OCI-M1 (cell line): Measurements from ENCODE around the gene GGA2.
"Not testable (repeated sequence)": the region's sequence is repeated elsewhere in the genome, so short reads cannot be mapped to it uniquely, and the experiment has no call there.

Experiments used
- DNase-seq: peaks from one replicate; lab custom pipeline; 2025; lab: John Stamatoyannopoulos, UW

GGA2 gene

DNA sequence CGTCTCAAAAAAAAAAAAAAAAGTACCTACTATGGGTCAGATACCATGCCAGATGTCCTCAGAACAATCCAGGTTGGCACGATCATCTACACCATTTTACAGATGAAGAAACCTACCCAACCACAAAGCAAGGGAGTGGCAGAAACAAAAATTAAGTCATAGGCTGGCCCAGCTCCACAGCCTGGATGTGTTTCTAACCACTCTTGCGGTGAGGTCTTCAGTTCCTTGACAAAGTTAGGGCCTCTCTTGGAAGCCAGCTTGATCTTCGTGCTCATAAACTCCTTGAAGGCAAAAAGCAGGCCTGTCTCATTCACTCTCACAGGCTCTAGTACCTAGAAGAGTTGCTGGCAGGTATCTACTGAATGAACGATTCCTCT is 6.2 kb downstream of the GGA2 start:
- DNase-seq: no peak

DNA sequence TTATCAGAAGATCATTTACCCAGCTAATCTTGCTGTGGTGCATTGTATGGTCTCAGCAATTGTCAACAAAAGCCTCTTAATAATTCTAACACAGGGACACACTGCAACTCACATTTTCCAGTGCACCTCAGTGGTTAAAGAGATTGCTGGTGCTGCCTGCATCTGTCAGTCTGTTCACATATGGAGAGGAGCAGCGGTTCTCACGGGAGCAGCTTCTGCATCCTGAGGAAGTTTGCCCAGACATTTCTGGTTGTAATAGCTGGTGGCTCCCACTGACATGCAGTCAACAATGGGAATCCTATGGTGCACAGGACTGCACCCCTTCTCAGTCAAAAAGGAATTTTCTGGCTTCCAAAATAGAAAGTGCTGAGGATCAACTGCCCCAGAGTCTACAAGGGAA is 7.8 kb downstream of the GGA2 start:
- peak; percentile 18 for DNase-seq

DNA sequence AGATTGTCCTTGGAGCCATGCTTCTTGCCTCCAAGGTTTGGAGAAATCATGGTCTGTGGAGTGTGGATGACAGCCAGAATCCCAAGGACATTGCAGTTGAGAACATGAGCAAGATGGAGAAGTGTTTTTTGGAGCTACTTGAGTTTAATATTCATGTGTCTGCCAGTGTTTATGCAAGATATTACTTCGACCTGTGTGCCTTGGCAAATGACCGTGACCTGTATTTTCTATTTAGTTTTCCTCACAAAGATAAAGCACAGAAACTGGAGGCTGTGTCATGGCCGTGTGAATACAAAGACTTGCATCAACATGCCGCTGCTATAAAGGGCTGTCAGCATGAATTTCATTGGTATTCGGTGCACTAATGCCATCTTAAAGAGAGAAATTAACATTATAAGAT is 9.0 kb downstream of the GGA2 start:
- DNase-seq: no peak

DNA sequence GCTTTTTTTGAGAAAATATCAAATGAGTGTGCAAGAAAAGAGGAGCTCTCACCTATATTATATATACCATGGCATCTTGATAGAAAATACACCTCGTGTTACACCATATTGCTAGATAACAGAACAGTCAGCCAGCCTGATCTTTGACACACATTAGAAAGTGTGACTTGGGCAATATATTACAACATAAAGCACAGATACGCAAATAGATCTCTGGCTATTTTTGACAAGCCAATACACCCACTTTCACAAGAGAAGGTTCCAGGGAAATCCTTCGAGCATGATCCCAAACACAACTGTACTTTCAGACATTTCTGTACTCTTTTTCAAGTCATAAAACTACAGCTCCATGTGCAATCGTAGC is 9.4 kb downstream of the GGA2 start:
- no peak for DNase-seq

DNA sequence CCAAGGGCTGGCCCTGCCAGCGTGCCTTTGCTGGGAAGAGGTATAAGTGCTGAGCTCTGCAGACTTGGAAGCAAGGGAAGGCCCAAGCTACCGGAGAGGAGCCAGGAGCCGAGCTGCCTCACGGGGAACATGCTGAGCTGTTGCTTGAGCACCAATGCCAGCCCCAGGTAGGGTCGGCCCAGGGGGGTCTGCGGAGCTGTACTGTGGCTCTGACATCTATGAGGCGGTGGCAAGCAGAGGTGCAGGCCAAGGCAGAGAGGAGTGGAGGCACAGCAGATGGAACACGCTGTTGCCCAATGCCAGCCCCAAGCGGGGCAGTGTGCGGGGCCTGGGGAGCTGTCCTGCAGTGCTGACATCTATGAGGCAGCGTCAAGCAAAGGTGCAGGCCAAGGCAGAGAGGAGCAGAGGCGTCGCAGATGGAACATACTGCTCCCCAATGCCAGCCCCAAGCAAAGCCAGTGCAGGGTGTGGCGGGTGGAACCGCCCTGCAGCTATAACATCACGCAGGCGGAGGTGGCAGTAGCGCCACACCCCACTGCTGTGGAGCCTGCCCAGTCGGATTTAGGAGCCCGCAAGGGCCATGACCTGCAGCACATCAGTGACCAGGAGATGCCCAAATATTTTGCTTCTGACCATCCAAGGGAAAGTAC is 10.0 kb downstream of the GGA2 start:
- DNase-seq: no peak

DNA sequence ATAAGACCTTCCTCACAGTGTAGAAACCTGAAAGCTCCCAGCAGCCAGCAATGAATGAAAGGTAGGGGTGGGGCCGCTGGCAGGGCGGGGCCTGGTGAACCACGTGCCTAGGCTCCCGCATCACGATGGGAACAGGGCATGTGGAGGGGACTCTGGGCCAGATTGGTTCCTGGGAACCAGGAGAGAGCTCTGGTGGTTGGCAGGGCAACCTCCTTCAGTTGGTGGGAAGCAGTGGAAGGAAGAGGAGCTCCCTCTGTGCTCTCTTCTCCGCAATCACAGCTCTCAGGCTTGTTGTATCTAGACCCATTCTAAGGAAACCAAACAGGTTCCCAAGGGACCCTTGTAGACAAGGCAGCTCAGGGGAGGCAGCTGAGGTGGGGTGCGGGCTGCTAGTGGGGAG is 10.5 kb downstream of the GGA2 start:
- DNase-seq: no peak

DNA sequence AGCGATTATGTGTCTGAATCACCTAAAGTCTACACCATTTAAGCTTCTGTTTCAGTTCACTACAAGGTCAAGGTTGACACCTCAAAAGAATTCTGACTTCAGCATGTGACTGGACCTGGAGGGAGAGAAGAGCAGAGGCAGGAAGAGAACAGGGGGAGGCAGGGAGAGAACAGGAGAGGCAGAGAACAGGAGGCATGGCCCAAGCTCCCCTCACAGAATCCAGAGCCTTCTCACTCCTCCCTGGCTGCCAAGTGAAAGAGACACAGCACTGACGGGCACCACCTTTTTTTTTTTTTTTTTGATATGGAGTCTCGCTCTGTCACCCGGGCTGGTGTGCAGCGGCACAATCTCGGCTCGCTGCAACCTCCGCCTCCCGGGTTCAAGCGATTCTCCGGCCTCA is 11.4 kb downstream of the GGA2 start:
- no peak for DNase-seq

DNA sequence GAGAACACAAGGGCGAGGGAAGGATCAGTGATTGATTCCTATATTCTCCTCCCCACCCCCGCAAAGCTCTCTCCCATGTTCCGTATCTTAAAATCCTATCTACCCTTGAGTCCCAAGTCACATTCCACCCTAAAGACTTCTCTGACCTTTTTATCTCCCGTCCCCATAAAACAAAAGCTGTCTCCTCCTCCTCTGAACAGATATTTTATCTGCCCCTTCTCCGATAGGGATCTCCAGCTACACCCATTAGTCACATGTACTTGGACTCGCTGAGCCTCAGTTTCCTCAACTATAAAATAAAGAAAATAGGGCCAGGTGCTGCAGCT is 12.8 kb downstream of the GGA2 start:
- no peak for DNase-seq

DNA sequence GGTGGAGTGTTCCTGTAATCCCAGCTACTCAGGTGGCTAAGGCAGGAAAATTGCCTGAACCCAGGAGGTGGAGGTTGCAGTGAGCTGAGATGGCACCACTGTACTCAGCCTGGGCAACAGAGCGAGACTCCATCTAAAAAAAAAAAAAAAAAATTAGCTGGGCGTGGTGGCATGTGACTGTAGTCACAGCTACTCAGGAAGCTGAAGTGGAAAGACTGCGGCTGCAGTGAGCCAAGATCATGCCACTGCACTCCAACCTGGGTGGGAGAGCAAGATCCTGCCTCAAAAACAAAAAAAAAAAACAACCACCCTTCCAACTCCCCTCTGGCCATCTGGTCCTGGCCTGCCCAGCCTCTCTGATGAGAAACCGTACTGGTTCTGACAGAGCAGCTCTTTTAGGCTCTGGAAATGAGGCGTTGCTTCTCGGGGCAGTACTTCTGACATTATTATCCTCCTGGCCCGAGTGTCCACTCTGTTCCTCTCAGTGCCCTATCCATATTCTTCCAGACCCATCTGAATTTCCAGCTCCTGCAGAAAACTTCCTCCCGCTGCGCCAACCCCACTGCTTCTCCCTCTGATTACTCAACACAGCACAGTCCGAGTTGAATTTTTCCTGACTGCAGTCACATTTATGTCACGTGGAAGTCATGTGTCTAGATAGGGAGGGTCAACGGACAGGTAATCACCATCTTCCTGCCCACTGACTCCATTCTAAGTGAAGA is 13.3 kb downstream of the GGA2 start:
- no peak for DNase-seq

DNA sequence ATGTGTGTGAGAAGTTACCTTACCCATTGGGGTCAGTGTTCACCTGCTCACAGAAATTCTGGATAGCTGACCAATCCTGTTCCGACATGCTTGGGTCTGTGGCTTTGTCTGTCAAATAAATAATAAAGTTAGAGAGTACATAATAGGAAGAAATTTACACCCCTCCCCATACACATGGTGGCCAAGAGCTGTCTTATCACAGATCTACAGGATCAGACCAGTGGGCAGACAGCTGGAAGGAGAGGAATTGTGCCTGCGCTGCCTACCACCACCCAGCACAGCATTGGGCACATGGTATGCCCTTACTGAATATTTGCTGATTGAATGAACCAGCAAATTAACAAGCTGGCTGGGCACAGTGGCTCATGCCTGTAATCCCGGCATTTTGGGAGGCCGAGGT is 14.6 kb downstream of the GGA2 start:
- DNase-seq: no peak

DNA sequence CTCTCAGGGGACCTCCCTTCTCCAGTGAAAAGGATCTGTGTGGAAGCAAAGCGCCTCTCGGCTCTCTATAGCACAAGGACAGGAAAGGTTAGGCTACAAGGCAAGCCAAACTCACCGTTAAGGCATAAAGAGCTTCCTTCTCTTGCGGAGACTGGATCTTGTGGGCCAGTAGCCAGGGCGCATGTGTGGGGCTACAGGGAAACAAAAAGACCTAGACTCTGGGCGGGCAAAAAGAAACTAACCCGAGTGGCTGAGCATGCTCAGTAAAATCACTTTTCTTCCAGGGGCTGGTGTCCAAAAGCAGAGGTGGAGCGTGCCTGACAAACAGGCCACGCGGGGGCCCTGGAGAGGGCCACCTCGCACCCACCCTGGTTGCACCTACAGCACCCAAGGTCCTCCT is 16.1 kb downstream of the GGA2 start:
- DNase-seq: no peak

DNA sequence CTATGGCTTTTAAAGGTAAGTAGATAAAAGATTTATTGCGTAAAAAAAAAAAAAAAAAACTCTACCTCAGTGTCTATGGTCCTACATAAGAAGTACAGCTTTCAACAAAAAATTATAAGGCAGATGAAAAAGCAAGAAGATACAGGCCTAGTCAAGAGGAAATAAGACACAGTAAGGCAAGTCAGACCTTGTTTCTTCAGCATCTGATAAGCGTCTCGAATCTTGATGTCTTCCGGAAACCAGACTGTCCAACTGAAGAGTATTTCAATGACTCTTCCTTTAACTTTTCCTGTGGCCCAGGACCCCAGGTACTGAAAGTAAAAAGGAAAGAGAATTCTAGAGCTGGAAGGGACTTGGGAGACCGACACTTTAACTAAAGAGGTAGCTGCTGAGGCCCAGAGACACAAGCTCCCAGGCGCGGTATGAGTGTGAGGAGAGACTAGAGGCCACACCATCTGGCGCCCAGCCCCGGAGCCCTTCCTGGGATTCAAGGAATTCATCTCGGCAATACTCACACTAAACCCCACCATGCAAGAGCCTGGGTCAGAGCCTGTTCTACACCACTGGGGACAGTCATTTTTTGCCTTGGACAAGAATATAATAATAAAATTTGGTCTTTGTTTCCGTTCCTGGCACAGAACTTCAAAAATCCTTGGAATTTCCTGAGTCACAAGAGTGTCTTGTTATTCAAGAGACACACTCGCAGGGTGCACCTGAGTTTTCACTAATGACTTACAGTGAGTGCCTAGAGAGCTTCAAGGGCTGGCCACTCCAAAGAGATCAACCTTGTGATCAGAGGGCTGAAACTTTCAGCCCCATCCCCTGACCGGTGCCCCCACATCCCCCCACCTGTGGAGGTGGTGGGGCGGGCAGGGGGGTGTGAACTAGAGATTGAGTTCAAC is 18.6 kb downstream of the GGA2 start:
- DNase-seq: no peak

DNA sequence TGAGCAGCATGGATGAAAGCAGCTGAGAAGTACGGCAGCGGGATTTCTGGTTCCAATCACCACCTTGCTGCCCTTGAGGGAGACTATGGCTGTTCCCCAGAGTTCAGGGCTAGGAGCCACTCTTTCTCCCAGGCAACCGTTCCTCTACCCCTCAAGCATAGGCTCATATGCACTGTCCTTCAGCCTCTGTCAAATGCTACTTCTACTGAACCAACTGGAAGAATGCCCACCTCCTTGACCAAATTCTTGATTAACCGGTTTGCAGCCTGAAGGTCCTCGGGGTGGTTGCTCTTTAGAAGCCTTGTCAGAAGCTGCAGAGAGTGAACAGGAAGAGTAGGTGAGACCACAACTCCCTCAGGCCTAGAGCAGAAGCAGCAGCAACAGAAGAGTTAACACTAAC is 23.8 kb downstream of the GGA2 start:
- DNase-seq: no peak

DNA sequence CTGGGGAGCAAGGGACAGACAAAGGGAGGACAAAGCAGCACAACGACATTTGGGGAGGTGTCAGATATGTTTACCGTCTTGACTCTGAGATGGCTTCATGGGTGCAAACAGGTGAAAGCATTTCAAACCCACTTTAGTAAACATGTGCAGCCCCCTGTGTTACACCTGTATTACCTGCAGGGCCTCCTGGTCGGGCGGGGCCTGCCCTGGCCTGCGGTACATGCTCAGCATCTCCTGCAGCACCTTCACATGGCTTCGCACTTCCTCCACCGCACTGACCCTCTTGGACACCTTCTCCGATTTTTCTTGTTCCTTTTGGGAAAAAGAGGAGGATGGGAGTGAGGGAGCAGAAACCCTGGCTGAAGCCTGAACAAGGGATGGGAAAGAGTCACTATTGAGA is 24.5 kb downstream of the GGA2 start:
- DNase-seq: no peak

DNA sequence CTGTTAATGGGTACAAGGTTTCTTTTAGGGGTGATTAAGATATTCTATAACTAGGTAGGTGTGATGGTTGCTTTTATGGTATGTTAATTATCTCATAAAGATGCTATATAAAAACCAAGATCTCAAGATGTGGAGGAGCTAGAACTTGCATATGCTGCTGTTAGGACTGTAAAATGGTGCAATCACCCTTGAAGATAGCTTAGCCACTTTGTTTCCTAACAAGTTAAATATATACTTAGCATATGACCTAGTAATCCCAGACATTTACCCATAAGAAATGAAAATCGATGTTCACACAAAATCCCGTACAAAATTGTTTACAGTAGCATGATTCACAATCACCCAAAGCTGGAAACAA is 25.1 kb downstream of the GGA2 start:
- no peak for DNase-seq

DNA sequence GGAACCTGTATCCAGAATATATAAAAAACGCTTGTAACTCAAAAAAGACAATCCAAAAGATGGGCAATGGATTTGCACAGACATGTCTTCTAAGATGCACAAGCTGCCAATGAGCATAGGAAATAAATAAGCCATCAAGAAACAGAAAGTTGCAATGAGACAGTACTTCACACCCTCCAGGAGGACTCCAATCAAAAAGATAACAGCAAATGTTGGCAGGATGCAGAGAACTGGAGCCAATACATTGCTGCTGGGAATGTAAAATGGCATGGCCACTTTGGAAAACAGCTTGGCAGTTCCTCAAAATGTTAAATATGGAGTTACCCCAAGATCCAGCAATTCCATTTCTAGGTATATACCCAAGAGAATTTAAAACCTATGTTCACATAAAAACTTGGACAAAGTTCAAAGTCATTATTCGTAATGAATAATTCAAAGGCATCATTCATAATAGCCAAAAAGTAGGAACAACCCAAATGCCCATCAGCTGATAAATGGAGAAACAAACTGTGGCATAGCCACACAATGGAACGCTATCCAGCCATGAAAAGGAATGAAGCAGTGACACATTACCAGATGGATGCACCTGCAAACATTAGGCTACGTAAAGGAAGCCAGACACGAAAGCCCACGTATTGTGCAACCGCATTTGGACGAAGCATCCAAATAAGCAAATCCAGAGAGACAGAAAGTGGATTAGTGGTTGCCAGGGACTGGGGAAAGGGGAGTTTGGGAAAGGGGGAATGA is 25.6 kb downstream of the GGA2 start:
- no peak for DNase-seq

DNA sequence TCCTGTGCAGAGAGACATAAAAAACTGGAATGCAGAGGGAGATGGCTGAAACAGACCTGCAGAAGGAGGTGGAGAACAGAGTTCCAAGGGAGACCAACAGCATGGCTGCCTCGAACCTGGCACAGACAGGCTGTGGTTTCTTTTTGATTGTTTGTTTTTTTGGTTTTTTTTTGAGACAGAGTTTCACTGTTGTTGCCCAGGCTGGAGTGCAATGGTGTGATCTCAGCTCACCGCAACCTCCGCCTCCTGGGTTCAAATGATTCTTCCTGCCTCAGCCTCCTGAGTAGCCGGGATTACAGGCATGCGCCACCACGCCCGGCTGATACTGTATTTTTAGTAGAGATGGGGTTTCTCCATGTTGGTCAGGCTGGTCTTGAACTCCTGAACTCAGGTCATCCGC is 26.8 kb downstream of the GGA2 start:
- not testable (repeated sequence) for DNase-seq

DNA sequence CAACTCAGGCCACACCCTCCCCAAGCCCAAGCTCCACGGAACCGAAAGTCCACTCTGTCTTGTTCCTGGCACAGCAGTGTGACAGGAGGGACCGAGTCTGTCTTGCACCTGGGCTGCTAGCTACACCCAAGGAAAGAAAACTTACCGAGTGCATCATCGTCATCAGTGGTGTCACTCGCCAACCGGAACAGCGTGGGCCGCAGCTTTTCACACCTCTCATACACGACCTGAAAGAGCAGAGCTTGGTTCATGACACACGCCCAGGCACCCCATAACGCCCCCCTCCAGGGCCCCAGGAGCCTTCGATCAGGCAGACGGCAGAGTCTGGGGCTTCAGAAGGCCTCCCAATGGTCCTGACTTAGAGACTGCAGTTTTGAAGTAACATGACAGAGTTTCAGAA is 27.5 kb downstream of the GGA2 start:
- DNase-seq: no peak

DNA sequence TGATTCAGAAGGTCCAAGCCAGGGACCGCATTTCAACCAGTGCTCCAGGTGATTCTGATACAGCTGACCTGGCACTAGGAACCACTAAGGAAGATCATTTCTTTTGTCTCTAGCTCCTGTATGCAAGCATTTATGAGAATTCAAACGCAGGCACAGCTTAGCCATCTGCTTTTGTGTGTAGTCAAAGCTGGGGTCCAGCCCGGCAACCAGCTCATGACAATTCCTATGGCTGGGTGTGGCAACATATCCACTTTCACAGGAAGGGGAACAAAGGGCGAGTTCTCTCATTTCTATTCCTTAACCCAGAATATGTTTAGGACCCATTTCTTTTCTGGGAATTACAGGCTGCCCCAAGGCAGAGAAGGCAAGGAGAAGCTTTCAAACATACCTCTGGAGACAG is 30.0 kb downstream of the GGA2 start:
- no peak for DNase-seq

DNA sequence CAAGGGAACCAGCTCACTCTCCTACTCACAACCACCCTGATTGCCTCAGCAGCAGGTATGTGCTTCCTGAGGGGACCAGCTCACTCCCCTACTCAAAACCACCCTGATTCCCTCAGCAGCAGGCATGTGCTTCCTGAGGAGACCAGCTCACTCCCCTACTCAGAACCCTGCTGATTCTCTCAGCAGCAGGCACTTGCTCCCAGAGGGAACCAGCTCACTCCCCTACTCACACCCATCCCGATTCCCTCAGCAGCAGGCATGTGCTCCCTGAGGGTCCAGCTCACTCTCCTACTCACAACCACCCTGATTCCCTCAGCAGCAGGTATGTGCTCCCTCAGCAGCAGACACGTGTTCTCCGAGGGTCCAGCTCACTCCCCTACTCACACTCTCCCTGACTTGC is 31.2 kb downstream of the GGA2 start:
- DNase-seq: no peak

DNA sequence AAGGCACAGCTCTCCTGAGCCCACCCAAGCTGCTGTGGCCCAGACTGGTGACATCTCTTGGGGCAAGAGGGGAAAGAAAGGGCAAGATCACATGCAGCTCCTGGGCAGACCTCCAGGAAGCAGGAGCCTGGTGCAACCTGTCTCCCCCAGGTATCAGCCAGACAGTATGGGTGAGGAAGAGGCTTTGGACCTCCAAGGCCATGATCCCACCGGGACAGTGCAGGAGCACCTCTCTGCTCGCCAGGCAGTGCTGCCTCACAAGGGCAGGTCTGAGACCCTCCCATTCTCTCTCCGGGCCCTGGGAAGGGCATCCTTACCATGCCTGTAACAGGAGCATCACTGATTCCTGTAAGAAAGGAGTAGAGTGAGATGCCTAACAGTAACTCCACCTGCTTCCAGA is 31.7 kb downstream of the GGA2 start:
- no peak for DNase-seq

DNA sequence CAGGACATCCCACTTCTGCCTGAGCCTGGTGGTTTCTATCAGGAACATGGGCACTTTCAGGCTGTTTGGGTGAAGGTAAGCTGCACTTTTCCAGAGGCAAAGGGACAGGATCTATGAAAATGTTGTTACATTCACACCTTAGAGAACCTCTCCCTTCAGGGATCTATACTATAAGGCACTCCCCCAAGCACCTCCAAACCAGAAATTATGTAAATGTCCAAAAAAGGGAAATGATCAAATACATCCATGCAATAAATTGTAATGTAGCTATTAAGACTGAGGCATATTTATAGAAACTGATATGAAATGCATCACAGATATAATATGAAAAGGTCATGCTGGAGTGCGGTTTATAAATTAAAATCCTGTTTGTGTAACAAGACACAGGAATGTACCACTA is 34.0 kb downstream of the GGA2 start:
- no peak for DNase-seq

DNA sequence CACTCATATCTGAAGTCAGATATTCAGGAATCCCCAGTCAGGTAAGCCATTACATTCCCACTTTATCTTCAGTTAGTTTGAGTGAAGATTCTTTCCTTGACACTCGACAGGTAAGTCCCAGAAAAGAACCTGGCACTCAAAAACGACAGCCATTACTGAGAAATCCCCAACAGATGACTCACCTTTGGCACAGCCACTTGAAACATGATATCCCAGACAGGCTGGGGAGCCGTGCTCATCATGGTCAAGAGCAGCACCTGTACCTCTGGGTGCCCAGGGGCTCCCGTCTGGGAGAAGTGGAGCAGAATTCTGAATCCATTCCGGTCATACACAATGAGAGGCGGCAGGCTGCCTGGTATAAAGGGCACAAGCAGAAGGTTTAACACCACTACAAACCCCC is 40.5 kb downstream of the GGA2 start:
- DNase-seq: no peak
